Lower lobe of right lung (tissue), 2 donors: Measurements from ENCODE around the gene RARA. TPM values are rescaled to one million over a fixed set of nuclear protein-coding genes. Genes with fewer than 3 reads are reported as not detected.

ENCODE experiments used
- ATAC-seq, 2 donors: fragments of 200-7000 bp; cut with Tn5 transposase; one replicate each; pipeline ENCODE4 v1.9.1; 2020 to 2022; ENCODE audit warnings: mild to moderate bottlenecking in 2 of 2, moderate library complexity in 2 of 2
- DNase-seq: peaks from one replicate; pipeline ENCODE4 v3.0.0-alpha.2; 2020
- H3K27ac ChIP-seq: fragments of 200-600 bp; one replicate; pipeline ENCODE4 v1.8.0; 2022
- H3K27me3 ChIP-seq: fragments of 200-600 bp; one replicate; pipeline ENCODE4 v1.8.0; 2022; ENCODE audit warnings: low read depth
- H3K36me3 ChIP-seq: fragments of 200-600 bp; one replicate; pipeline ENCODE4 v1.8.0; 2022; ENCODE audit warnings: mild to moderate bottlenecking
- H3K4me1 ChIP-seq: fragments of 200-600 bp; one replicate; pipeline ENCODE4 v1.8.0; 2022
- H3K4me3 ChIP-seq: fragments of 200-600 bp; one replicate; pipeline ENCODE4 v1.8.0; 2022; ENCODE audit warnings: mild to moderate bottlenecking
- H3K9me3 ChIP-seq: fragments of 200-600 bp; one replicate; pipeline ENCODE4 v1.8.0; 2022
- intact Hi-C: fragments of 100-400 bp; cut with DNase I; formaldehyde crosslinking; loops from one replicate; pipeline ENCODE4 v1.11.0; 2022
- total RNA-seq: library from RNA; stranded (reverse); fragmentation: NEBNext Ultra II Directional; extraction: Animal tissue kit (Norgen Biotek cat#: 25700); gene quantifications from one replicate; pipeline ENCODE4 v1.2.1, GENCODE V29; 2021
- TF ChIP-seq, protein P1 (sequence below): fragments of 200-600 bp; IDR thresholded peaks from one replicate; pipeline ENCODE4 v1.8.0; 2022; ENCODE audit warnings: antibody characterized with exemption, mild to moderate bottlenecking
- donor health status: DM: no; HTN: yes; CAD: no; lungs with severe emphysema.

Gene RARA
- total RNA-seq, 1 donor from 2014 or later, result 82.6 TPM

DNA sequence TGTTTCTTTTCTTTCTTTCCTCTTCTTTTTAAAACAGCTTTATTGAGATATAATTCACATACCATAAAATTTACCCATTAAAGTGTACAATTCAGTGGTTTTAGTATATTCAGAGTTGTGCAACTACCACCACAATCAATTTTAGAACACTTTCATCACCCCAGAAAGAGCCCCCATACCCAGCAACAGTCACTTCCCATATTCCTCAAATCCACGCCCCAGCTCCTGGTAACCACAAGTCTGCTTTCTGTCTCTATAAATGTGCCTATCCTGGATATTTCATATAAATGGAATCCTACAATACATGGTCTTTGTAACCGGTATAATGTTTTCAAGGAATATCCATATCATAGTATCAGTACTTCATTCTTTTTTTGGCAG lies 19.4 kb downstream of the RARA start:
- Histone ChIP-seq H3K9me3 (no peaks in the 10 kb centered on the region), H3K36me3 (peaks cover 14% of the 10 kb centered on the region), H3K4me1 (peaks cover 100% of the 10 kb centered on the region), H3K27ac (peak overlapping the region; percentile 96), H3K4me3 (no peak overlapping the region), H3K27me3 (no peaks in the 10 kb centered on the region)
- DNase-seq (no peak), ATAC-seq (no peak)
- TF ChIP-seq, protein P1, sequence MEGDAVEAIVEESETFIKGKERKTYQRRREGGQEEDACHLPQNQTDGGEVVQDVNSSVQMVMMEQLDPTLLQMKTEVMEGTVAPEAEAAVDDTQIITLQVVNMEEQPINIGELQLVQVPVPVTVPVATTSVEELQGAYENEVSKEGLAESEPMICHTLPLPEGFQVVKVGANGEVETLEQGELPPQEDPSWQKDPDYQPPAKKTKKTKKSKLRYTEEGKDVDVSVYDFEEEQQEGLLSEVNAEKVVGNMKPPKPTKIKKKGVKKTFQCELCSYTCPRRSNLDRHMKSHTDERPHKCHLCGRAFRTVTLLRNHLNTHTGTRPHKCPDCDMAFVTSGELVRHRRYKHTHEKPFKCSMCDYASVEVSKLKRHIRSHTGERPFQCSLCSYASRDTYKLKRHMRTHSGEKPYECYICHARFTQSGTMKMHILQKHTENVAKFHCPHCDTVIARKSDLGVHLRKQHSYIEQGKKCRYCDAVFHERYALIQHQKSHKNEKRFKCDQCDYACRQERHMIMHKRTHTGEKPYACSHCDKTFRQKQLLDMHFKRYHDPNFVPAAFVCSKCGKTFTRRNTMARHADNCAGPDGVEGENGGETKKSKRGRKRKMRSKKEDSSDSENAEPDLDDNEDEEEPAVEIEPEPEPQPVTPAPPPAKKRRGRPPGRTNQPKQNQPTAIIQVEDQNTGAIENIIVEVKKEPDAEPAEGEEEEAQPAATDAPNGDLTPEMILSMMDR, result no peak
- intact Hi-C loops, result no loop called here

DNA sequence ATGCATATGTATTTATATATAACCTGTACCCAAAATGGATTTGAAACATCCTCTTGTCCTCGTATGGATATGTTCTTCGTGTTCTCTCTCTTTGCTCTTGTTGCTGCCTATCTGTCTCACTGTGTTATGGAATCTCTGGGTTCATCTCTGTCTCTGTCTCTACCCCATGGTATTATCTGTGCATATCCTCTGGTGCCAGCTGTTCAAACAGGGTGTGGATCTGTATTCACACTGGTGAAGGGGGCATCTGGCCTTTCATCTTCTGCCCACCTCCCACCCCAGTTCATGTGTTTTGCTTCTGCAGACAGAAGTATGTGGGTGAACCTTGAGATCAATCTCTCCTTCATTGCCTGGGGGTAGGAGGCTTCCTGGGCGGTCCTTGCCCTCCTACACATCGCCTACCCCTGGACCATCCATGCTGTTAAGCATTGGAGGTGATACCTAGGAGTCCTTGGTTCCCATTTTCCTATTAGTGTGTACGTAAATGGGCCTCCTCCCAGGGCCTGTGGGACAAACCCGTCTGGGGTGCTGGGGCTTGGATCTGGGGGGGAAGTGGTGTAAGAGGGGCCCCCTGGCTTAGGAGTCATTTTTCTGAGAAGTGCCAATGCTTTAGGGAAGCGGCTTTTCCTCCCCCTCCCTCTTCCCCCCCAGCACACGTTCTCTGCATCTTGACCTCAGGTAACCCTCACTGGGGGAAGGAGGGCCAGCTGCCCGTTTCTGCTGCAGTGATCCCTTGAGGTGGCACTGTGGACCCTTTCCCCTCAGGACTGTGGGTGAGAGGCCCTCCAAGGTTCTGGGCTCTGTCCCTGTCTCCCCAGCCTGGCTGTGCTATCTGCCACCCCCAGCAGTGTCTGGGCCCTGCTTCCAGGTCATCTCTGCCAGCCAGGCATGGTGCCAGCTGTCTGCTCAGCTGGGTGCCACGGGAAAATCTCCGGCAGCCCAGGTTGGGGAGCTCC lies 21.1 kb downstream of the RARA start:
- H3K9me3 ChIP-seq, result no peaks in the 10 kb centered on the region
- peak overlapping the region; percentile 96 for H3K27ac ChIP-seq
- ATAC-seq, result peak; percentile 40 to 55
- no peaks in the 10 kb centered on the region for H3K27me3 ChIP-seq
- intact Hi-C loops, result no loop called here
- DNase-seq, result peak; percentile 76
- H3K4me3 ChIP-seq, result peak overlapping the region; percentile 27
- peaks cover 14% of the 10 kb centered on the region for H3K36me3 ChIP-seq
- TF ChIP-seq, protein P1, result no peak
- peaks cover 100% of the 10 kb centered on the region for H3K4me1 ChIP-seq

DNA sequence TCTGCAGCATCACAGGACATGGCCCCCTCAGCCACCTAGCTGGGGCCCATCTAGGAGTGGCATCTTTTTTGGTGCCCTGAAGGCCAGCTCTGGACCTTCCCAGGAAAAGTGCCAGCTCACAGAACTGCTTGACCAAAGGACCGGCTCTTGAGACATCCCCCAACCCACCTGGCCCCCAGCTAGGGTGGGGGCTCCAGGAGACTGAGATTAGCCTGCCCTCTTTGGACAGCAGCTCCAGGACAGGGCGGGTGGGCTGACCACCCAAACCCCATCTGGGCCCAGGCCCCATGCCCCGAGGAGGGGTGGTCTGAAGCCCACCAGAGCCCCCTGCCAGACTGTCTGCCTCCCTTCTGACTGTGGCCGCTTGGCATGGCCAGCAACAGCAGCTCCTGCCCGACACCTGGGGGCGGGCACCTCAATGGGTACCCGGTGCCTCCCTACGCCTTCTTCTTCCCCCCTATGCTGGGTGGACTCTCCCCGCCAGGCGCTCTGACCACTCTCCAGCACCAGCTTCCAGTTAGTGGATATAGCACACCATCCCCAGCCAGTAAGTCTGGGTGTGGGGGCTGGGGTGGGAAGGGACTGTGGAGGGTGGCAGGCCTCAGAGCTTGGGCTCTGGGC lies 22.0 kb downstream of the RARA start:
- intact Hi-C loops, result no loop called here
- H3K27ac ChIP-seq, result peak overlapping the region; percentile 96
- H3K4me3 ChIP-seq, result peak overlapping the region; percentile 27
- peaks cover 100% of the 10 kb centered on the region for H3K4me1 ChIP-seq
- peaks cover 14% of the 10 kb centered on the region for H3K36me3 ChIP-seq
- TF ChIP-seq, protein P1, result no peak
- ATAC-seq (no peak), DNase-seq (no peak)
- H3K27me3 ChIP-seq, result no peaks in the 10 kb centered on the region
- H3K9me3 ChIP-seq, result no peaks in the 10 kb centered on the region

DNA sequence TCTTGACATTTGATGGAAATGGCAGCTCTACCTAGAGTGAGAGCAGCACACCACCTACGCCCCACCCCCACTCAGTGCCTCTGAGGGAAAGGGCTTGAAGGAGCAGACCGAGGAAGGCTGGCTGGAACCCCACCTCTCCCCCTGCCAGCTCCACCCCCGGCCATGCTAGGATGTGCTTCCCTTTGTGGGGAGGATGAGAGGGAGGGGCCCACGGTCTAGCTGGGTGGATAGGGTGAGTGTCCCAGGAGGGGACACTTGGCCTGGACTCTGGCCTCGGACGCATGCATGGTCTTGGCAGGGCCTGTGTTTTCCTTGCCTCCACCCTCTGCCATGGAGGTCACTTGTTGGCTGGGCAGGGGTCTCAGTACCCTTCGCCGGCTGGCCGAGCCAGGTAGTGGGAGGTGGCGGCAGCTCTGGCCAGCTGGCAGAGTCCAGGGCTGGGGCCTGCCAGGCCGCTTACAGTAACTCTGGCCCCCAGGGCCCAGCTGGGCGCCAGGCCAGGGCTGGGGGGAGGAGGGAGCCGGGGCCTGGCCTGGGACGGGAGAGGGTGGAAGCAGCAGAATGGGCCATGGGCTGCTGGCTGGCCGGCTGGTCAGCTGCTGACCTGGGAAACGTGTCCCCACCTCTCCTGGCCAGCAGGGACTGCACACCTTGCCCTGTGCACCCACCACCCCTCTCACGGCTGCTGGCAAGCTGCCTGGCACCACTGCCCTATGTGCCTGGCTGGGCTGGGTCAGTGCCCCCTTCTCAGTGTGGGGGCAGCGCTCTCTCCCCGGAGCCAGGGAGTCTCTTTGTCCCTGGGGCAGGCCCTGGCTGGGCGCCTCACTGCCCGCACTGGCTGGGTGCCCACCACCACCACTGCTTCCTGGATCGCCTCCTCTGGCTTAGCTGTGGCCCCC lies 23.0 kb downstream of the RARA start:
- Histone ChIP-seq H3K36me3 (peaks cover 14% of the 10 kb centered on the region), H3K4me1 (peaks cover 100% of the 10 kb centered on the region), H3K9me3 (no peaks in the 10 kb centered on the region), H3K4me3 (peak overlapping the region; percentile 26), H3K27me3 (no peaks in the 10 kb centered on the region), H3K27ac (peak overlapping the region; percentile 96)
- TF ChIP-seq, protein P1, result no peak
- ATAC-seq (peak; percentile 81 to 82), DNase-seq (peak; percentile 92)
- intact Hi-C loops, result no loop called here

DNA sequence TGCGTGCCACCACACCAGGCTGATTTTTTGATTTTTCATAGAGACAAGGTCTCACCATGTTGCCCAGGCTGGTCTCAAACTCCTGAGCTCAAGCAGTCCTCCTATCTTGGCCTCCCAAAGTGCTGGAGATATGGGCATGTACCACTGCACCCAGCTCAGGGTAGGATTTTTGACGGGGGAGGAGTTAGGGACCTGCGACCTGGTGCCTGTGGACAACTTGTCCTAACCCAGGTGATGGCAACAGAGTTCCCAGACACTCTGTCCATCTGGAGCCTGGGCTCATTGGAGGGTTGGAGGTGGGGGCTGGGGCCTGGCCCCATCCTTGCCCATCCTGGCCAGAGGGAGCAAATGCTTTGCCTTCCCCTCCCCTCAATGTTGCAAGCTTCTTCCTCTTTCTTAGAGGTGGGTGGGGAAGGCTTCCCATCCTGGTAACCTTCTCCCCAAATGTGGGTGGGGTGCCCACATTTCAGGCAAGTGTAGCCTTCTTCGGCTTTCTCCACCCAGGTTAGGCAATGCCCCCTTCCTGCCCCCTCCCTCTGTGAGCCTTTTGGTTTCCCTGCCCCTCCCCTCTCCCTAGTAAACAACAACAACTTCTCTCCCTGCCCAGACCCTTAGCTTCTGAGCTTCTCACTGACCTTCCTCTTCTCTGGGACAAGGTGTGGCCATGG lies 24.9 kb downstream of the RARA start:
- TF ChIP-seq, protein P1, result no peak
- ATAC-seq (peak; percentile 20 to 48), DNase-seq (peak; percentile 81)
- Histone ChIP-seq H3K27ac (peak overlapping the region; percentile 96), H3K36me3 (peaks cover 14% of the 10 kb centered on the region), H3K9me3 (no peaks in the 10 kb centered on the region), H3K4me1 (peaks cover 100% of the 10 kb centered on the region), H3K4me3 (no peak overlapping the region), H3K27me3 (no peaks in the 10 kb centered on the region)
- intact Hi-C loops, result no loop called here
